Subcutaneous adipose tissue (tissue), 4 donors: Measurements from ENCODE around the gene PCP2. TPM values are rescaled to one million over a fixed set of nuclear protein-coding genes. Genes with fewer than 3 reads are reported as not detected.

Source experiments
- CTCF ChIP-seq: fragments of 450-650 bp; IDR thresholded peaks from one replicate; pipeline ENCODE4 v1.5.1; 2016; ENCODE audit warnings: low read depth, mild to moderate bottlenecking, control low read depth, antibody characterized with exemption, moderate library complexity
- total RNA-seq, 4 donors: library from RNA; depleted of rRNA; stranded (reverse); fragments of >200 nt; gene quantifications; one replicate each; pipeline ENCODE4 v1.1.0, GENCODE V29; 2016

The PCP2 gene
- total RNA-seq, 4 donors from 2014 or later, result not detected

DNA sequence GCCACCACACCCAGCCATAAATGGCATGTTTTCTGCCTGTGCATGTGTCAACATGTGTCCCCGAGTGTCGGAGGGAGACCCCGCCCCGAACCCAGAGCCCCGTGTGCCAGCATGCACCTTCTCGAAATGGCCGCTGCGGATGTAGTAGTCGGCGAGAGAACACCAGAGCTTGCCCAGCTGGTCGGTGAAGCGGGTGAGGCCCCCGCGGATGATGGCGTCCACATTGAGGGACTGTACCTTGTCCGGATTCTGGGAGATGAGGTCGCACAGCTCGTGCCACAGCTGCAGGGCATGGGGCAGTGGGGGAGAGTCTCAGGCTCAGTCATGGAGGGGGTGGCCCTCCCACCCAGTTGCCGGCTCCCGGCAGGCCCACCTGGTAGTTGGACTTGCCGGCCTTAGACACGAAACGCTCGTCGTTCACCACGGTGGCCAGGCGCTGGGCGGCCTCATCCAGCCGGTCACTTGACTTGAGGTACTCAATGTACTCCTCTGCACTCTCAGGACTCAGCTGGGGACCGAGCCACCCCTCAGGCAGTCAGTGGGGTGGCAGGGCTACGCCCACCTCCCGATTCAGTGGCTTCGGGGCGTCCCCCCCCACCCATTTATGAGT is 7.7 kb downstream of the PCP2 start:
- no peak for TF ChIP-seq CTCF

- no peak for TF ChIP-seq CTCF
Observed at GRCh38 chr19:7624810-7625209, 8.7 kb downstream of the PCP2 start.

GRCh38 chr19:7623725-7624603 is 9.6 kb downstream of the PCP2 start:
- TF ChIP-seq CTCF, result no peak

- TF ChIP-seq CTCF, result no peak
Observed at GRCh38 chr19:7622933-7623685, 10.4 kb downstream of the PCP2 start.

- no peak for TF ChIP-seq CTCF
Observed at GRCh38 chr19:7620442-7621412, 12.8 kb downstream of the PCP2 start.

DNA sequence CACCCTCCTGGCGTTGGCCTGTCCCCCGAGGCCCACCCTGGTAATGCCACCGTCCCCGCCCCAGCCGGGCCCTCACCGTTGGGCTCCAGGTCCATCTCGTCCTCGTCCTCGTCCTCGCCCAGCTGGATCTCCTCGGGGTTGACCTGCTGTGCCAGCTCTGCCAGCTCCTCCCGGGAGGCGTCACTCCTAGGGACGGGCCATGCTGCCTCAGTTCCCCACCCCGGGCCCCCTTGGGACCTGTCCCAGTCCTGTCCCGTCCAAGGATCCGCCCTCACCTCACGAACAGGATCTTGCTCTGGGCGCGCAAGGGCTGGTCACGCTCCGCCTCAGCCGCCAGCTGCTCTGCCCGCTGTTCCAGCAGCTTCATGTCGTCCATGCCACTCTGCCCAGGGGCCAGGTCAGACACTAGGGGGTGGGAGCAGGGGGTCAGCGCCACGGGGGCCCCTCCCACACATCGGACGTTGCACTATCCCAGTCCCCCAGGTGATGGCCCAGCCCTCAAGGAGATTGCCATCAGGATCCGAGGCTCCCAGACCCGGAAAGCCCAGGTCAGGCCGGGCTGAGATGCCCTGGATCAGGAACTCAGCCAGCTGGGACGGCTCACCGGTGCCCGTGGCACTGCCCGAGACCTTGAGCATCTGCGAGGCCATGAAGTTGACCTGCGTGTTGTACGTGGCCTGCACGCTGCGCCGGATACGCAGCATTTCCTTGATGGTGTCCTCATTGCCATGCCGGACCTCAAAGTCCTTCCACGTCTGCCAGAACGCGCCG is 13.7 kb downstream of the PCP2 start:
- no peak for TF ChIP-seq CTCF
